KBM-7 (cell line): ENCODE measurements around the gene PMP22.

Experiments used
- DNase-seq: peaks from one replicate; pipeline ENCODE4 v3.0.0-alpha.2; 2015
- in situ Hi-C: fragments of 300-500 bp; cut with MboI; formaldehyde crosslinking; loops from 2 replicates; pipeline ENCODE4 v1.14.3; 2020; ENCODE audit warnings: low sequenced_read_pairs, low pct_unique_long_range_greater_than_20kb, mixed read lengths

The PMP22 gene

GRCh38 chr17:15265131-15265530 lies at the start of gene PMP22:
PMP22 (minus strand) TSS chr17:15265326; CDS start chr17:15260727, 4,599 bp downstream.
- in situ Hi-C loops = no loop called here
- no peak for DNase-seq

GRCh38 chr17:15311996-15312395 lies 46.9 kb upstream of the PMP22 start:
- no peak for DNase-seq
- in situ Hi-C loops = no loop called here

GRCh38 chr17:15309793-15310192 lies 44.7 kb upstream of the PMP22 start:
- in situ Hi-C loops = no loop called here
- no peak for DNase-seq

GRCh38 chr17:15309236-15309635 lies 44.1 kb upstream of the PMP22 start:
- in situ Hi-C loops = no loop called here
- no peak for DNase-seq

- in situ Hi-C loops = no loop called here
- DNase-seq = no peak
These were observed 43.6 kb upstream of the PMP22 start for GRCh38 chr17:15308758-15309157.

GRCh38 chr17:15307710-15308111 lies 42.6 kb upstream of the PMP22 start:
- in situ Hi-C loops = no loop called here
- DNase-seq = no peak

GRCh38 chr17:15303851-15304250 lies 38.7 kb upstream of the PMP22 start:
- in situ Hi-C loops = no loop called here
- DNase-seq = no peak

- no peak for DNase-seq
- in situ Hi-C loops = no loop called here
These were observed 38.1 kb upstream of the PMP22 start for GRCh38 chr17:15303268-15303667.

GRCh38 chr17:15301845-15302244 lies 36.7 kb upstream of the PMP22 start:
- in situ Hi-C loops = no loop called here

GRCh38 chr17:15298176-15298575 lies 33.0 kb upstream of the PMP22 start:
- in situ Hi-C loops = no loop called here
- DNase-seq = no peak

More at GRCh38 chr17:15301845-15302244, 36.7 kb upstream of the PMP22 start:
- DNase-seq = no peak

- no peak for DNase-seq
- in situ Hi-C loops = no loop called here
These were observed 28.4 kb upstream of the PMP22 start for GRCh38 chr17:15293558-15293957.

- DNase-seq = no peak
- in situ Hi-C loops = no loop called here
These were observed 26.7 kb upstream of the PMP22 start for GRCh38 chr17:15291674-15292361.

- in situ Hi-C loops = no loop called here
- no peak for DNase-seq
These were observed 25.5 kb upstream of the PMP22 start for GRCh38 chr17:15290605-15291004.

- in situ Hi-C loops = no loop called here
- DNase-seq = no peak
These were observed 24.4 kb upstream of the PMP22 start for GRCh38 chr17:15289285-15290183.

GRCh38 chr17:15288859-15289258 lies 23.7 kb upstream of the PMP22 start:
- no peak for DNase-seq
- in situ Hi-C loops = no loop called here

GRCh38 chr17:15287538-15288267 lies 22.6 kb upstream of the PMP22 start:
- no peak for DNase-seq
- in situ Hi-C loops = no loop called here

GRCh38 chr17:15285466-15285865 lies 20.3 kb upstream of the PMP22 start:
- no peak for DNase-seq
- in situ Hi-C loops = no loop called here

GRCh38 chr17:15284537-15284936 lies 19.4 kb upstream of the PMP22 start:
- in situ Hi-C loops = no loop called here

GRCh38 chr17:15284107-15284506 lies 19.0 kb upstream of the PMP22 start:
- in situ Hi-C loops = no loop called here
- DNase-seq = no peak

More at GRCh38 chr17:15284537-15284936, 19.4 kb upstream of the PMP22 start:
- no peak for DNase-seq

GRCh38 chr17:15281909-15282308 lies 16.8 kb upstream of the PMP22 start:
- in situ Hi-C loops = no loop called here
- no peak for DNase-seq
